GM10847 (cell line): ENCODE measurements around the gene ALG14.

ENCODE experiments used
- POLR2A ChIP-seq: IDR thresholded peaks from 2 replicates; pipeline ENCODE4 v1.6.1; 2011; ENCODE audit not compliant: insufficient read length; ENCODE audit errors: extremely low read depth

ALG14 gene

DNA sequence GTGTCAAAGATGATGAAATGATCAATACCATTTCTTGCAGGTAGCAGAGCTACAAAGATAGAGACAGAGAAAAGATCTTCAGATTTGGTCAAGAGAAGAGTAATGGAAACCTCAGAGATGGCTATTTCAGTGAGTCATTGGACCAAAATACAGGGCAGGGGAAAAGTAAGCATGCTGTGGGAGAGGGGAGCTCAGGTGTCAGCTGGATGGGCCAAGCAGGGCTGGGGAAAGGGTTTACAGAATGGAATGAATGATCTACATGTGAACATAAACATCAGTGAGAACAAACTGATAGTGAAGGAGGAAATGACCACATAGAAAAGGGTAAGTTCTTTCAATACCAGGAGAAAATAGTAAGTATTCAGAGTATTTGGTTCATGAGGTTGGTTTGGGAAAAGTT is 84.4 kb downstream of the ALG14 start:
- no peak for TF ChIP-seq POLR2A

DNA sequence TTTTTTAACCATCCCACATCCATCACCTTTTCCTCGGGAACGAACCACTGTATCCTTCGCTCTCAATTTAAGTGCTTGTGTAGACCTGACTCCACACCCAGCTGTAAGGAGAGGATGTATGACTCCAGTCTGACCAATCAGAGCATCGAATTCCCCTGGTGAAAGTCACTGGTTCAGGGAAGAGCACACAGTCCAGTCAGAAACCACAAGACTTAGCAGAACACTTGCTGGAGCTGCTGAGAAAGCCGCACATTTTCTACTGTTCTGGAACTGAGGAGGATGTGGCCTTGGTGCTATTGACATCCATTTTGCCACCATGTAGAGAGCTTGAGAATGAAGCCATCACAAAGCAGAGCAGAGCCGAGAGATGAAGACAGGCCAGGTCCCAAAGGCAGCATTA is 86.0 kb downstream of the ALG14 start:
- TF ChIP-seq POLR2A, result no peak

DNA sequence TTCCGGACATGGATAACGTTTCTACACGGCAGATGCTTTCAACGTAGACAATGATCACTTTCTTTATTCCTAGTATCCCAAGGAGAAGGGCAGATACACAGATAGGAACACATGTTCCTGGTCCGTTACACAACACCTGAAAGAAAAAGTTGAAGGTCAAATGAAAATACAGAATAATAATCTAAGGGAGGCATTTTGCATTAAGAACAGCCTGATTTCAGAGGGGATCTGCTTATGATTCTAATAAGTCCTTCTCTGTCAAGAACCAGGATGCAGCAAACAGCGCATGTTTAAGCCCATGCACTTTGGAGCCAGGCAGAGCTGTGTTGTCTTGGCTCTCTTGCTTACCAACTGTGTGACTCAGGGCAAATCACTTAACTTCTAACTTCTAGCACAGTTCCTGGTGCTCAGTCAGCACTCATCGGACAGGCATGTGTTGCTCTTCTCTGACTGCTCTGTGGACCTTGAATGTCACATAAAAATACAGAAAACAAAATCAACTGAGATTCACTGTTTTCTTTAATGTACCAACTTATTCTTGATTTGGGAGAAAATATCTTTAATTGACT is 89.5 kb downstream of the ALG14 start:
- no peak for TF ChIP-seq POLR2A

- TF ChIP-seq POLR2A, result no peak
Observed at GRCh38 chr1:94982398-94982797, 90.4 kb downstream of the ALG14 start.

DNA sequence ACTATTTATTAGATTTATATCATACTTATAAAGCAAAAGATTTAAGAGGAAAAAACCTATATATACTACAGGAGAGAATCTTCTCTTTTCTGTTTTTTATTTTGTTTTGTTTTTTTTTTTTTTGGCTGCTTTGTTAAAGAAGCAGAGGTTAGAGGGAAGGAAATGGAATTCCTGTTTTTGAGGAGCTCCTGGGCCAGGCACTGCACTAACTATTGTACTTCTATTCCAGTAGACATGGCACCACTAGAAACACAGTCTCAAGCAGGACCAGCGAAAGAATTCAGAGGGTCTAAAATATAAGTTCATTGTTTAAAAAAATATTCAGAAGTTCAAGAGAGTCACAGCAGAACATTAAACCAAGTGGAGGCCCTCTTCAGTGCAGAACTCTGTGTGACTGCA is 91.2 kb downstream of the ALG14 start:
- TF ChIP-seq POLR2A, result no peak

DNA sequence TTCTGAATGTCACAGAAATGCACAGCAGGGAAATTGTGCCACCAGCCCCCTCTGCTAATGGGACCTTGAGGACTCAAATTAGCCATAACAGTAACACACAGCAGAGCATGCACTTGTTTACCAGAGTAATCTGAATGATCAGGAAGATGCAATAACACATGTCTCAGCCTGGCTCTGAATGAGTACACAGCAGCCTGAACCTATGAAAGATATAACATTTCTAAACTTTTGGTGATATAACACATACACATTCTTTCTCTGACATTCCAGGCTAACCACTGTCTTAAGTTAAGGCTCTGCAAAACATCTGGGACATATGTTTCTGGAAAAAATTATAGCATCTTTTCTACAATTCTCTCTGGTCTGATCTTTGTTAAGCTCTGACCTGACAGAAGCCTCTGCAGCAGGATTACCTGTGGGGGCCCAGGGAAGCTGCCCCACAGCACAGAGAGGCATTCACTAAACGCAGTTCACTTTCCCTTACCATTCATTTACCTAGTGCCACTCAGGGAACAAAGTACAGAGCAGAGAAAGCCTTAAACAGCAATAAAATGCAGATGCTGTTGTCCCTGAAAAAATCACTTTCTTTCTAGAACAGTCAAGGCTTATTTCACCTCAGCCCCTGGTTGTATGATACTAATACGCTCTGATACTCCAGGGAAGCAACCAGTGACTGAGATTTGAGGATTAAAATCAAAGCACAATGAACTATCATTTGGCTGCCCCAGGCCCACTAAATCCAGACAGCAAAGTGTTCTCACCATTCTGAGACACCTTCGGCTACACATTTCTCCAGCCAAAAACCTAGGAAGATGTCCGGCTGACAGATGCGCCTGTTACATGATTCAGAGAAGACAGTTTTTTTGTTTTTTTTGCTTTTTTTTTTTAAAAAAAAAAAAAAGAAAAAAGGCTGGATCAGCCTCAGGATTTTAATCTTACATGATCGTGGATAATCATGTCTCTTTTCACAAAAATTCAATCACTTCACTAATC is 91.9 kb downstream of the ALG14 start:
- TF ChIP-seq POLR2A, result no peak

DNA sequence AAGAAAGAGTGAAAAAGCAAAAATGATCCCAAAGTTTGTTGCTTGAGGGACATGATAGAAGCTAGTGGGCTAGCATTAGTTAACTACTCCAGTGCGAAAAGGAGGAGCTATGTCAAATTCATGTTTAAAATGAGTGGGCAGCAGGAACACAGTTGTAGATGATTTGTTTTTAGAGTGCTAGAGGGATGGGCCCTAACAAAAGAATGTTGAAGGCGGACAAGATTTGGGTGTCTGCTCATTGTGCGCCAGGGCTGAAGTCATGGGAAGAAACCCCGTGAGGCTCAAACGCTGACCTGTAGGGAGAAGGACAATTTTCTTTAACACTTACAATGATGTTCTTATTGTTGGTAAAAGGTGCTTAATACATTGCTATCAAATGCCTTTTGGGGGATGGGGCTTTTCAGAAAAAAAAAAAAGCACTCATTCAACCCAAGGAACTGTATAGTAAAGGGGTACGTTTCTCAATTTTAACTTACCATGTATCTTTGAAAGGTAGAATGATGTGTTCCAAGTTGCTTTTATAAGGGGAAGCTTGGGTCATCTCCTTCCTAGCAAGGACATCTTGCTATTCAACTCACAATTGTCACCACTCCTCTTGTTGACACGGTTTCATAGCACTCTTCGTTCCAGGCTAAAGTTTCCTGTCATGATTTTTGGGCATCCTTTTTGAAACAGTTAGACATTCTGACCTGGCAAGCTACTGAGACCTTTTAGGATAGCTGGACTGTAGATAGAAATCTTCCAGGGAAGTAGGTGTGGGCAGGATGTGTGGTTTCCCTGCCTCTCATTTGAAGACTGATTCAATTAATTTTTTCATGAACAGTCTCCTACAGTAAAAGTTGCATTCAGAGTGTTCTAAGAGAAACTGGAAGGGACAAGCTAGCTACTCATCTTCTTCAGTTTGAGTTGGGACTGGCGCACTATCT is 92.8 kb downstream of the ALG14 start:
- TF ChIP-seq POLR2A, result no peak

GRCh38 chr1:94979131-94979530 is 93.6 kb downstream of the ALG14 start:
- TF ChIP-seq POLR2A, result no peak

DNA sequence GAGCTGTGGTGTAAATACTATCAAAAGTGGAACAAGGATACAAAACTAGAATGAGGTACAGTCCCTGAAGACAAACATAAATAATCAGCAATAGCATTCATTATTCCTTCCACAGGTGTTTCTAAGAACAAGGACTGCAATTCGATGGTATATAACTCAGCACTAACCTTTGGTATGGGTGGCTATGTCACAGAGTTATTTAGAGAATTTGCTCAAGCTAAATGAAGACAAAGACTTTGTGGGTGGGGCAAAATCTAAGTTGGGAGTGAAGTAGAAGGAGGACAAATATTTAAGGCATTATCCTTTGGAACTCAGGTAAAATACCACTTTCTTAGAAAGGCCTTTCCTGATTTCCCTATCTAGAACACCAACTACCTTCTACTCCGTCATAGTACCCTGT is 94.3 kb downstream of the ALG14 start:
- no peak for TF ChIP-seq POLR2A

GRCh38 chr1:94976971-94977548 is 95.7 kb downstream of the ALG14 start:
- TF ChIP-seq POLR2A, result no peak

DNA sequence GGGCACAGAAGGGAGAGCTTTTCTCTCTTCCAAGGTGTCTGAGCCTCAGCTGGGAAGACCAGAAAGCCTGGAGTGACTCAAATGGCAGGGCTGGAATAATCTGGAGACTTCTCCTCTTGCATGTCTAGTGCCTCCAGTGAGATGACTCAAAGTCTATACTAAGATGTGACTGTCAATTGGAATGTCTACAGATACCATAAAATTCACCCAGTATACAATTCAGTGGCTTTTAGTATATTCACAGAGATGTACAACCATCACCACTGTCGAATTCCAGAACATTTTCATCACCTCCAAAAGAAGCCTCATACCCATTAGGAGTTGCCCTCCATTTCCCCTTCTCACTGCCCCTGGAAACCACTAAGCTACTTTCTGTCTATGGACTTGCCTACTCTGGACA is 97.9 kb downstream of the ALG14 start:
- no peak for TF ChIP-seq POLR2A

DNA sequence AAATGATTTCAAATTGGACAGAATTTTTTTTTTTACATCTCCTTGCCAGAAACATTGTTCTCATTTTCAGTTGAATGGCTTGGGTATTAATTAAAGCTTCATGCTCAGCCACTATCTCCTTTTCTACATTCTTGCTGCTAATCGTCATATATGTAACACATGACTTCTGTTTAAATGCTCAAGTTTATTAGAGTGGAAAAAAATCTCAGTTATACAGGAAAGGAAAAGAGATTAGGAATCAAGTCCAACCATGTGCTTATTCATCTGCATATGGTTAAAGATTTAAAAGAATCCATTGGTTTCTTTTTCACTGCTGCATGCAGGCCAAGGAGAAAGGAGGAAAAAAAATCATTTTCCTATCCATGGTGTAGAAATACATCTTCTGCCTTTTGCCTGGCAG is 98.5 kb downstream of the ALG14 start:
- no peak for TF ChIP-seq POLR2A

DNA sequence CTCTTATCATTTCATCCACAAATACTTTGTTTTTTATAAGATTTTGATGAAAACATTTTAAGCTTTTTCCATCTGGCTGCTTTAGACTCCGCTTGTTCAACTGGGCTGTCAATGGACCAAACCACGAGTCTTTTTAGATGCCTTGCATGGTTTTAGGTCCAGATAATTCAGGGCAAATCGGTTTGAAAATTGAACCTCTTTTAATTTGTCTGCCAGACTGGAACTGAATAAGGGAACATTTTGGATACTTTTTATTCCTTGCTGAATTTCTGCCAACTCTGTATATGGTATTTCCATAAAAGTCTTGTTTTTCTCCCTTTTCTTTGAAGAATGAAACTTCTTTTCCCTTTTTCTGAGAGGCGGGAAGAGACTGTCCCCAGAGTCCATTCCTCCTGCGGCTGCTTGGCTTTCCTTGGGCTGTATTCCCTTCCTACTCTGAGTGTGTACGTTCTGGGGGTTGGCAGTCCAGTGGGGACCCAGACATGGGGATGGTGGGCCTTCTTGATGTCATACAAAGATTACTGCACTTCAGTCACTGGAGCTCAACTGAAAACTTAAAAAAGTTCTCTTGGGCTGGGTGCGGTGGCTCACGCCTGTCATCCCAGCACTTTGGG is 99.3 kb downstream of the ALG14 start:
- TF ChIP-seq POLR2A, result no peak

DNA sequence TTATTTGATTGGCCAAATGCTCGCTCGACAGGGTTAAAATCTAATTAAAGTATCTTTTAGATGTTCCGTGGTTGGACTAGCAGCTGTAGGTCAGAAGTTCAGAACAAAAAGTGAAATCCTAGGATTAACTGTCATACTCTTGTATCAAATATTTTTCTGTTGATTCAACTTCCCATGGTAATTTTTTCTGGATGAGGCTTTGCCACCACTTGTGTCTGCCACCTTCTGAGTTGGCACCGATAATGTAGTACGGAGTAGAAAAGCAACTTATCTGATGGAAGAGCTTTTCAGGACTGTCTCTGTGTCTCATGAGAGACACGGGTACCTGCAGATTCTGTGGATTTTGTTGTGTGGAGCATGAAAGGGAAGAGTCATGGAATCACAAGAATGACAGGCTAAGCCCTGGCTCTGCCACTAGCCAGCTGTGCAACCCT is 101.2 kb downstream of the ALG14 start:
- no peak for TF ChIP-seq POLR2A

DNA sequence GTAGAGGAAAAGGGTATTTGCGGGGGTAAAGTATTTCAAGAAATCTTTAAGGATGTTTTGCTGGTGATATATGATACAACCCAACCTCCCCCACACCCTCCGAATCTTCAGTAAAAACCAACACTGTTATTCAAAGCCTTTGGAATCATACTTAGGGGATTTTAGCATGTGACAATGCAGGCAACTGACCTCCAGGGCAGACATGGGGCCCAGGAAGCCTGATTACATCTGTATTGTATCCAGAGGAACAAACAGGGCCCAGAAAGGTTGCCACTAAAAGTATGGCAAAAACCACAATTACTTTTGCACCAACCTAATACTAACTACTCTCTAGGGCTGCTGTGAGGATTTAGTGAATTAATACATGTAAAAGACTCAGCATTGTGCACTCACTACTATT is 102.0 kb downstream of the ALG14 start:
- TF ChIP-seq POLR2A, result no peak
